K562 (cell line): ENCODE results near the gene COG6.

Experiments used
- RBFOX2 ChIP-seq: fragments of 200-400 bp; formaldehyde crosslinking; IDR thresholded peaks from 2 replicates; pipeline ENCODE4 v1.6.1; 2017; ENCODE audit warnings: low read depth, mild to moderate bottlenecking, low read length, moderate library complexity
- TF ChIP-seq, protein P1 (sequence below), 3 experiments: fragments of 200-800 bp in 1 of 3; fragments of 250-450 bp in 1 of 3; fragments of 450-650 bp in 1 of 3; sonication (Bioruptor Pico) in 1 of 3; sonication (Bioruptor generic) in 1 of 3; formaldehyde crosslinking in 1 of 3; IDR thresholded peaks; 2 replicates each; pipeline versions ENCODE4 v1.6.1 to v1.8.0; 2016 to 2022; ENCODE audit warnings: mild to moderate bottlenecking in 2 of 3, missing genetic modification characterization in 2 of 3, missing compliant biosample characterization in 1 of 3, moderate library complexity in 1 of 3

DNA sequence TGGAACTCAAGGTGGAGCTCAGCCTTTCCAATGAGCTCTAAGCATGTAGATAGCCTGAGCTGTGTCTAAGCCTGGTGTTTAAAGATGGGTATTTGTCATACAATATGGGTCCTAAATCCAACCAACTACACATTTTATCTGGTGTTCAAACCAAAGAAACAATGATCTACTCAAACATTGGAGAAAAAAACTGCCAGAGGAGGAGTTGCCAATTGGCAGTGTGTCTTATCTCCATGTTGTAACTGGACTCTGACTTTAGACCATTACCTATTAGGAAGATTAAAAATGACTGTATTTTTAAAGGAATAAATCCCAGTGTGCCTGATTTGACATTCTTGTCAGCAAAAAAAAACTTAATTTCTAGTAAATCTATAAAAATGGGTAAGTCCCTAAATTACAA, 96.3 kb downstream of the COG6 start:
- TF ChIP-seq, protein P1, sequence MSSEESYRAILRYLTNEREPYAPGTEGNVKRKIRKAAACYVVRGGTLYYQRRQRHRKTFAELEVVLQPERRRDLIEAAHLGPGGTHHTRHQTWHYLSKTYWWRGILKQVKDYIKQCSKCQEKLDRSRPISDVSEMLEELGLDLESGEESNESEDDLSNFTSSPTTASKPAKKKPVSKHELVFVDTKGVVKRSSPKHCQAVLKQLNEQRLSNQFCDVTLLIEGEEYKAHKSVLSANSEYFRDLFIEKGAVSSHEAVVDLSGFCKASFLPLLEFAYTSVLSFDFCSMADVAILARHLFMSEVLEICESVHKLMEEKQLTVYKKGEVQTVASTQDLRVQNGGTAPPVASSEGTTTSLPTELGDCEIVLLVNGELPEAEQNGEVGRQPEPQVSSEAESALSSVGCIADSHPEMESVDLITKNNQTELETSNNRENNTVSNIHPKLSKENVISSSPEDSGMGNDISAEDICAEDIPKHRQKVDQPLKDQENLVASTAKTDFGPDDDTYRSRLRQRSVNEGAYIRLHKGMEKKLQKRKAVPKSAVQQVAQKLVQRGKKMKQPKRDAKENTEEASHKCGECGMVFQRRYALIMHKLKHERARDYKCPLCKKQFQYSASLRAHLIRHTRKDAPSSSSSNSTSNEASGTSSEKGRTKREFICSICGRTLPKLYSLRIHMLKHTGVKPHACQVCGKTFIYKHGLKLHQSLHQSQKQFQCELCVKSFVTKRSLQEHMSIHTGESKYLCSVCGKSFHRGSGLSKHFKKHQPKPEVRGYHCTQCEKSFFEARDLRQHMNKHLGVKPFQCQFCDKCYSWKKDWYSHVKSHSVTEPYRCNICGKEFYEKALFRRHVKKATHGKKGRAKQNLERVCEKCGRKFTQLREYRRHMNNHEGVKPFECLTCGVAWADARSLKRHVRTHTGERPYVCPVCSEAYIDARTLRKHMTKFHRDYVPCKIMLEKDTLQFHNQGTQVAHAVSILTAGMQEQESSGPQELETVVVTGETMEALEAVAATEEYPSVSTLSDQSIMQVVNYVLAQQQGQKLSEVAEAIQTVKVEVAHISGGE (CRISPR knock-in tag; IDR thresholded peaks at IDR 0.05), result no peak
- TF ChIP-seq RBFOX2, result no peak
